Neural cell (in vitro differentiated cells): ENCODE measurements around the gene GTPBP1.

ENCODE experiments used
- CTCF ChIP-seq: fragments of 450-650 bp; IDR thresholded peaks from 2 replicates; pipeline ENCODE4 v1.5.1; 2014; ENCODE audit warnings: antibody characterized with exemption, mild to moderate bottlenecking, moderate library complexity; ENCODE audit not compliant: poor library complexity, severe bottlenecking
- EP300 ChIP-seq: fragments of 450-650 bp; conservative IDR thresholded peaks from 2 replicates; pipeline ENCODE4 v1.6.1; 2014; ENCODE audit warnings: antibody characterized with exemption, mild to moderate bottlenecking, moderate library complexity; ENCODE audit not compliant: poor library complexity, severe bottlenecking
- EZH2 ChIP-seq: fragments of 200-600, 300-800 bp; shearing (Covaris generic), sonication (generic); IDR thresholded peaks from 2 replicates; pipeline ENCODE4 v1.6.1; 2014; ENCODE audit warnings: antibody characterized with exemption, low read length, borderline replicate concordance, mild to moderate bottlenecking; ENCODE audit not compliant: insufficient read depth, poor library complexity, severe bottlenecking
- POLR2AphosphoS5 ChIP-seq: IDR thresholded peaks from 2 replicates; pipeline ENCODE4 v1.6.1; 2012
- RAD21 ChIP-seq: fragments of 450-650 bp; conservative IDR thresholded peaks from 2 replicates; pipeline ENCODE4 v1.6.1; 2014; ENCODE audit warnings: antibody characterized with exemption, mild to moderate bottlenecking, moderate library complexity
- REST ChIP-seq: IDR thresholded peaks from 2 replicates; pipeline ENCODE4 v1.6.1; 2012; ENCODE audit warnings: borderline replicate concordance

- TF ChIP-seq CTCF (no peak), EP300 (peak; percentile 90), POLR2AphosphoS5 (peak; percentile 49), RAD21 (no peak), EZH2 (no peak), REST (no peak)
Measured at GRCh38 chr22:38758276-38758945, 52.7 kb downstream of the GTPBP1 start.
